Esophagus mucosa (tissue), 1 donor: ENCODE results near the gene B4GAT1. TPM values are rescaled to one million over a fixed set of nuclear protein-coding genes. Genes with fewer than 3 reads are reported as not detected.
"Not testable (repeated sequence)": the region's sequence is repeated elsewhere in the genome, so short reads cannot be mapped to it uniquely, and the experiment has no call there.

Experiments
- ATAC-seq: fragments of 200-7000 bp; cut with Tn5 transposase; one replicate; pipeline ENCODE4 v1.9.1; 2020
- total RNA-seq: library from RNA; stranded (reverse); gene quantifications from one replicate; pipeline ENCODE4 v1.2.4, GENCODE V29; 2023
- donor health status: DM: yes; HTN: yes; CAD: no.

B4GAT1 gene
- total RNA-seq, 1 donor from 2014 or later: 3.5 TPM

DNA sequence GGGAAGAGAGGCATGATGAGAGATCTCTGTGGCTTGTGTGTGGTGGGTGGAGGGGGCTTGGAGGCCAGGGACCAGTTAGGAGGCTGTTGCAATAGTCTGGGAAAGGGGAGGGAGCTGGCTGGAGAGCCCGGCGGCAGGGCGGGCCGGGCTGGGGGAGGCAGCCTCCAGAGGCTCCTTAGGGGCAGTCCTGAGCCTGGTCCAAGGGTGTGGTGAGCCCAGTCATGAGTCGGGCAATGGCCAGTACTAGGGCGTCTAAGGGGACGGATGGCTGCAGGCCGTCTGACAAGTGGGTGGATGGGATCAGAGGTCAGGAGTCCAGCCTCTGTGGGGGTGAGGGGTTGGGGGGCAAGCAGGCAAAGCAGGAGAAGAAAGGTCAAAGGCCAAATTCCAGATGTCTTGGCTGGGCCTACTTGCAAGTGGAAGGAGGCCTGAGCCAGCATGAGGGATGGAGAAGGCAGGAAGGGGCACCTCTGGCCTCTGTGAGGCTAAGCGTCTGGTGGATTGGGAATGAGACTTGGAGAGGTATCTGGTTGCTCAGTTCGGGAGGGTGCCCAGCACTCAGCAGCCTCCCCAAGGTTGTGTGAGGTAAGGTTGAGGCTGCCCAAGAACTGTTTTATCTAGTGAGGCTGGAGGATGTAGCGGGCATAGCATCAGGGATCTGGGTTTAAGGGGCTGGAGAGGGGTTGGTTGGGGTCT lies 24.5 kb downstream of the B4GAT1 start:
- ATAC-seq: no peak

DNA sequence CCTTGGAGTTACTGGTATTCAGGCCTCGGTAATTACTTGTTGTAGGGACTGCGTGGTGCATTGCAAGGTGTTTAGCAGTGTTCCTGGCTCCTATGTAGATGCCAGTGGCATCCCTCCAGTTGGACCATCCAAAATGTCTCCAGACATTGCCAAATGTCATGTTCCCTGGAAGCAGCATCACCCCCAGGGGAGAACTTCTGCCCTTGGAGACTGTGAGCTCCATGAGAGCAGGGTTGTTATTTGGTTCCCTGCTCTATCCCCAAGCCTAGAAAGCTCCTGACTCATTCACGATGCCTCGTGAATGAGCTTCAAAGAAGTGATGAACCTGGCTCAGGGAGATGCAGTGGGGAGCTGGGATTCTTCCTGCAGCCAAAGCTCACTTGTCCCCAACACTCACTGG lies 25.8 kb downstream of the B4GAT1 start:
- ATAC-seq: no peak

DNA sequence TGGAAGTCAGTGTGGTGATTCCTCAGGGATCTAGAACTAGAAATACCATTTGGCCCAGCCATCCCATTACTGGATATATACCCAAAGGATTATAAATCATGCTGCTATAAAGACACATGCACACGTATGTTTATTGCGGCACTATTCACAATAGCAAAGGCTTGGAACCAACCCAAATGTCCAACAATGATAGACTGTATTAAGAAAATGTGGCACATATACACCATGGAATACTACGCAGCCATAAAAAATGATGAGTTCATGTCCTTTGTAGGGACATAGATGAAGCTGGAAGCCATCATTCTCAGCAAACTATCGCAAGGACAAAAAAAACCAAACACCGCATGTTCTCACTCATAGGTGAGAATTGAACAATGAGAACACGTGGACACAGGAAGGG lies 26.7 kb downstream of the B4GAT1 start:
- ATAC-seq: not testable (repeated sequence)

DNA sequence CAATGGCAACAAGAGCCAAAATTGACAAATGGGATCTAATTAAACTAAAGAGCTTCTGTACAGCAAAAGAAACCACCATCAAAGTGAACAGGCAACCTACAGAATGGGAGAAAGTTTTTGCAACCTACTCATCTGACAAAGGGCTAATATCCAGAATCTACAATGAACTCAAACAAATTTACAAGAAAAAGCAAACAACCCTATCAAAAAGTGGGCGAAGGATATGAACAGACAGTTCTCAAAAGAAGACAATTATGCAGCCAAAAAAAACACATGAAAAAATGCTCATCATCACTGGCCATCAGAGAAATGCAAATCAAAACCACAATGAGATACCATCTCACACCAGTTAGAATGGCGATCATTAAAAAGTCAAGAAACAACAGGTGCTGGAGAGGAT lies 27.1 kb downstream of the B4GAT1 start:
- not testable (repeated sequence) for ATAC-seq

DNA sequence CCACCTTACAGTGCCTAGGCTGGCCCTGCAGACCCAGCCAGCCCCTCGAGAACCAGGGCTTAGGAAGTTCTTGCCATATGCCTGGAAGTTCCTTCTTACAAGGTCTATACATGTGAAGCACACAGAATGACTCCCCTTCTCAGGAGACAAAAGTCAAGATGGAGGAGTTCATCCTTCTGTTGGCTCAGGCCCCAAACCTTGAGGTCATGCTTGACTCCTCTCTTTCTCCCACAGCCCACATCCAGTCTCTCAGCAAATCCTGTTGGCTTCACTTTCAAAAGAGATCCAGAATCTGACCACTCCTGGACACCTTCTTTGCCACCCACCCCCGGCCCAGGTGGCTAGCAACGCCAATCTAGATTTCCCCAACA lies 28.8 kb downstream of the B4GAT1 start:
- ATAC-seq: no peak

DNA sequence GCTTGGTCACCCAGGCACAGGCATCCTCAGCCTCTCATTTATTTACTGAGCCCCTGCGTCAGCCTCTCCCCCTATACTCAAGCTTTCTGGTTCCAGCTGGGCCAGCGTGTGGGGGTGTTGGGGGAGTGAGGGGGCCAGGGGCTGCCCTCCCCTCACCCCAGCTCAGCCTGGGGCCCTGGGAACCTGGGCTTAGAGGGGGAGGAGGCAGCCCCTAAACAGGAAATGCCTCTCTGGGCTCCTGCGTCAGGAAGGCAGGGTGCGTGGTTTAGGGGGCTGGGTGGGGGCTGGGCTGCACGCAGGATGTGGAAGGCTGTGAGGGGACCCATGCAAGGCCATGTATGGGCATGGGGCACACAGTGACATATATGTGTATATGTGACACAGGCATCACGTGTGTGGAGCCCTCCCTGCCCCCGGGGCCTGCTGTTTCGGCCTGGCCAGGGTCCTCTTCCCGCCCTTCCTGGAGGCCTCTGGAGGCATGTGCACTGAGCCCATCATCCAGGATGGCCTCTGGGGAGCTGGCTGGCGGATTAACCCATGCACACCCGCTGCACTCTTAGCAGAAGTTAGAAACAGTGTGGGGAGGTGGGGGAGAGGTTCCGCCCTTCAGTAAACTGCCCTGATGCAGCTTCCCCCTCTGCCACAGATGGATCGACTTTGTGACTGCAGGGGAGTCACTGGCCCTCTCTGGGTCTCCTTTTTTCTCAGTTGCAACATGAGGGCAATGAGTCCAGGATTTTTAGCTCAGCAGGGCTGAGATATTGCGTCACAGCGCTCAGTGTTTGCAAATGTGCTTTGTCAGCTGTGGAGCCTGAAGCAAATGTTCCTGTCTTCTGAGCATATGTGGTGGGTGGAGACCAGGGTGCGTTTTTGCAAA lies 29.5 kb downstream of the B4GAT1 start:
- peak; percentile 47 for ATAC-seq

DNA sequence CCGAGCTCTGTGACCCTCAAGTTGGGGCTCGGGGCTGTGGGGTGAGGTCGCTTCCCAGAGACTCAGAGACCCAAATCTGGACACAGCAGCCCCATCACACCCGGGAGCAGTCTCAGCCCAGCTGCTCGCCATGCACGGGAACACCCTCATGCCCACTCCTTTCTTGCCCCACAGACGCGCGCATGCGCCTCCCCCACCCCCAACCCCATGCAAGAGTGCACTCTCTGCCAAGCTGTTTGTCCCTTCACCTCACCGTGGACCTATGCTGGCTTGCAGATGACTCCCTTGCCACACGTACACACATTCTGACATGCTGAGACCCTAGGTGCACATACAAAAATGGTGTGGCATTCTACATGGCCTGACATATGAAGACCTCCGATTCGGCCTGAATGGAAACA lies 30.1 kb downstream of the B4GAT1 start:
- ATAC-seq: no peak

DNA sequence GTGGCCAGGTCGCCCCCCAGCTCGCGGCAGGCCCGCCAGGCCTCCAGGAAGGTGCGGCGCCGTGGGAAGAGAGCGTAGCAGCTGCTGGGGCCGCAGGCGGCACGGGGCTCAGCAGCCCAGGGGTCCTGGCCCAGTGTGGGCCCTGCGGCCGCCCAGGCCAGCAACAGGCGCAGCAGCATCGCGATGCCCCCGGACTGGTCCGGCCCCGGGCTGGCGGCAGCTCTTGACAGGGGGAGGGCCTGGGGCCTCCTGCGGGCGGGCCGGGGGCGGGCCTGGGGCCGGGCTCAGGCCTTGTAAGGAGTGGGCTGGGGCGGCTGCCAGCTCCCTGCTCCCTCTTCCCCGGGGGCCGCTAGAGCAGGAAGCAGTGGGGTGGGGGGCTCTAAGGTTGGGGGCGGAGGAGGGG lies 30.6 kb downstream of the B4GAT1 start, which contains the start of gene CD248:
CD248 (minus strand) TSS at position 196 of the 403 bp plus-strand sequence; CDS start at position 179, 17 bp downstream.
- ATAC-seq: no peak

DNA sequence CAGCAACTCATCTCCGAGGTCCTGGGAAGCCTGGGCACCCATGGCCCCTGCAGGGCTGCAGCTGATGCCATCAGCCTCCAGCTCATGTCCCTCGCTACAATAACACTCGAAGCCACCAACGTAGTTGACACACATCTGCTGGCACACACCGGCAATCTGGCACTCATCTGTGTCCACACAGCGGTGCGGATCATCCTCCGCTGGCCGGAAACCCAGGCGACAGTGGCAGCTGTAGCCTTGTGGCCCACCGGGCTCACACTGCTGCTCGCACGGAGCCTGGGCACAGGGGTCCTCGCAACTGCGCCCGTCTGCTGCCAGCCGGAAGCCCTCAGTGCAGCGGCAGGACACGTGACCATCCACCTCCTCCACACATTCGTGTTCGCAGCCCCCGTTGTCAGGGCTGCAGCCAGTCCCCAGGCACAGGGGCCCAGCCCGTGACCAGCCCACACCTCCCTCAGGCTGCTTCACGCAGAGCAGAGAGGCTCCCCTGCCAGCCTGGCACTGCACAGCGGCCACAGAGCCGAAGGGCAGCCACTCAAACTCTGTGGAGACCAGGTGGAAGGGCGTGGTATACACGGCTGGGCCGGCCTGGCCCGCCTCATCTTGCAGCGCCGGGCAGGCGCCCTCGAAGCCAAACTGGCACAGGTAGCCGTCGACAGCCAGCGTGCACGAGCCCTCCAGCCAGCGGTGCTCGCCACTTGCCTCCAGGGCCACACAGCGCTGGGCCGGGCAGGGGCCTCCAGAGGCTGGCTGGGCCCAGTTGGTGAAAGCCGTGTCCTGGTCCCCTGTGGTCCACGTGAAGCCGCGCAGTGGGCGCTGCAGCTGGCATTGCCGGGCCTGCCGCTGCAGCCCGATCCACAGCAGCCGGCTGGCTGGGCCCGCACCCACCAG lies 31.3 kb downstream of the B4GAT1 start:
- no peak for ATAC-seq

DNA sequence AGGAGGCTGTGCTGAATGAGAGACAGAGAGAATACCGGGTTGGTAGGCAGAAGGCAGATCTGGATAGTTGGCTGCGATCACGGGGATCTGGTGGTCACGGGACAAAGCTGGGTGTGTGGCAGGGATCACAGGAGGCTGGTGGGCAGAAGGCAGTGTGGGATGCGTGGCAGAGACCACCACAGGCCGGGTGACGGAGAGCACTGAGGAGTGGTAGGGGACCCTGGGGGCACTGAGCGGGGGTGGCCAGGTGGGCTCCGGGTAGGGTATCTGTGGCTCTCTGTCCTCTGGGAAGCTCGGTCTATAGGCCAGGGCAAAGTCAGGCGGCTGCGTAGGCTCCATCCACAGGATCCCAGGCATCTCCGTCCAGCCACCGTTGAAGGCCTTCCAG lies 31.9 kb downstream of the B4GAT1 start:
- no peak for ATAC-seq

DNA sequence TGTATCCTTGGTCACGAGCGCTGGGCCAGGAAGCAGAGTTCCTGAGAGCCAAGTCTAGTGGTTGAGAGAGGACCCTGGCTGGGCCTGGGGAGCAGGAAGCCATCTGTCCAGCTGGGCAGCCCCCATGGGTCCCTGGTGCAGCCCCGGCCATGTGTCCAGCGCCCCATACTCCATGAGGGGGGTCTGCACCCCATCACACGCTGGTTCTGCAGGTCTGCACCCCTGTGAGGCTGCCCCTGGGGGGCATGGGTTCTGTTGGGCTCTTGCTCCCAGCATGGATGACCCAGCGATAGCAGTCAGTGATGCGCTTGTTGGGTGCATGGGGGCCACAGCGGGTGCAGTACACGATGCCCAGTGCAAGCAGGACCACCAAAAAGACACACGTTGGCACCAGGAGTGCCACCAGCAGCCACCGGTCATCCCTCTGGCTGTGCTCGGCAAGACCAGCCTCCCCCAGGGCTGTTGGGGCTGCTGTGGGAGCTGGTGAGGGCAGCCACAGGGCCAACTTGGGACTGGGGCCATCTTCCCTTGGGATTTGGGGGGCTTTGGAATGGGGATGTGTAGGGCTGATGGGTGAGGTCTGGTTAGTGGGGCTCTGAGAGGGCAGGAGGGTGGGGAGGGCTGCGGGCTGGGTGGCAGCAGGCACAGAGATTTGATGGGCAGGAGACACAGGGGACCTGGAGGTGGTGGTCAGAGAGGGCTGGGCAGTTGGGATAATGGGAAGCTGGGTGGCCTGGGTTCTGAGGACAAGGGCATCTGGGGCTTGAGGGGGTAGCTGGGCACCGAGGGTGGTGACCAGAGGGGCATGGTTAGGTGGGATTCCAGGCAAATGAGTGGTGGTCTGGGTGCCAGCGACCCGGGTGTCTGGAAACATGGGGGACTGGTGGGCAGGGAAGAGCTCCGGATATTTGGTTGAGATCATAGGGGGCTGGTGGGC lies 32.6 kb downstream of the B4GAT1 start:
- ATAC-seq: no peak

DNA sequence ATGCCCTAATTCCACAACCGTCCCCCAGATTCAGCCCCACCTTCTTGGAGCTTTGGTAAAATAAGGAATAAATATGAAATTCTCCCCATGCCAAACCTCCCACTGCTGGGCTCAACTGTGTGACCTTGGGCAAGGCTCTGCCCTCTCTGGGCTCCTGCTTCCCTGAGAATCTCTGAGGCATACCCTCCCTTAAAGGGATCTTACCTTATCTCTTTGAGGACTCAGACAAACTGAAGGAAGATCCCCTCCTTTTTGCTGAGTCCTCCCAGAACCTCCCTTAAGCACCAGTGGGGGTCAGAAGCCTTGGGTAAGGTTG lies 33.3 kb downstream of the B4GAT1 start:
- ATAC-seq: no peak

DNA sequence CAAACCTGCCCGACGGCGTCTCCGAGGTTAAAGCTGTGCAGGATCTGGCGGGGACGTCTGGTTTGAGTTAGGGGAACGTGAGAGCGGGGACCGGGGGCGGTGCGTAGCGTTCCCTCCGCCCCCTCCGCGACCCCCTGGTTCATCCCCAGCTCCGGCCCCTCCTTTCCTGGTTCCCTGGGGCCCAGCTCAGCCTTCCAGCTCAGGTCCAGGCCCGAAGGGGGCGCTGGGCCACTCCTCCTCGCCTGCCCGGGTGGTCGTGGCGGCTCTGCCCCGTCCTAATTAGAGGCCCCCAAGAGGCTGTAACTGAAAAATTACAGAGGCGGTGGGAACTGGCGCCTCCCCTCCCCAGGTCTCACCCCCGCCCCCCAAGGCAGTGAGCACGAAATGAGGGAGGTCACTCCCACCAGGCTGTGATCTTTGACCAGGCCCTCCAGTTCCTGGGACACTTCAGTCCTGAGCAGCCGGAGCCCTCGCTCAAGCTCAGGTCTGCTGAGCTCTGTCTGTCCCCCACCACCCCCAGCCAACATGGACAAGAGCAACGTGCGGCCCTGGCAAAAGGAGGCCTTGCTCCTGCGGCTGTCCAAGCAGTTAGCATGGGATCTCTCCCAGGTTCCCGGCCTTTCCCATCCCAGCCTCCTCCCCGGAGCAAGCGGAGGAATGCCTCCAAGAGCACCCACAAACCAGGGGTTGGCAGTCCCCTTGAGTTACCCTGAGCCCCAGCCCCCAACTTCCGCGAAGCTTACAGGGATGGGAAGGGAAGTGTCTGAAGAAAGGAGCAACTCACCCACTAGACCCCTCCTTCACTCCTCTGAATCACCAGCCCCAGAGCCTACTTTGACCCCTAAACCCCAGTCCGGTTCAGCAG lies 33.9 kb downstream of the B4GAT1 start:
- ATAC-seq: no peak

DNA sequence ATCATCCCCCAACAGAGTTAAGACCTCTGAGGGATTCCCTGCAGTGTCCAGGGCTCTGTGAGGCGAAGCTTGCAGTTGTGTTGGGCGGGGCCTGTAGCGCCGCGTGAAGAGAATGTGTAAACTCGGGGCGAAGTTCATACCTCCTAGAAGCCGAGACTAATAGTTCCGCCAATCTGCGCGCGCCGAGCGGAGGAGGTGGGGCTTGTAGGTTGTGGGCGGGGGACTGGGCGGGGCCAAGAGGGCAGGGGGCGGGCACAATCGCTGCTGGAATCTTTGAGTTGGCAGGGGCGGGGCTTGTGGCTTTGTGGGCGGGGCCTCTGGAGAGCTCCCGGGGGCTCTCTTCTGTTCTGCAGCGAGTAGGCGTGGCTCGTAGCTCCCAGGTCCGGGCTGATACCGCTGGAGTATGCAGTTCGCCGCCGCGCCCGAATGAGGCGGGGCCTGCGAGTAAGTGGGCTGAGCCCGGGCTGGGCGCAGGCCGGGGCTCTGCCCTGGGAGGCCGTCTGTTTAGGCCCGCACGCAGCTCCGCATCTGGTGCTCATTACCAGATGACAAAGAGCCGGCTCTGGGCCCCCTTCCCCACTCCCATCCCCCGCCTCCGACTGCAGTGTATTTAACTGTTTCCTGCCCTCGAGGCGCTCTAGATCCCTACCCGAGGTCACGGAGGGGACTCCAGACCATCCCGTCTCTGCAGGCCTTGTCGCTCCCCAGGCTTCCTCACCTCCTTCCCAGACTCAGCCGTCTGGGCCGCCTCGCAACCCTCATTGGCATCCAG lies 34.7 kb downstream of the B4GAT1 start:
- peak; percentile 87 for ATAC-seq

DNA sequence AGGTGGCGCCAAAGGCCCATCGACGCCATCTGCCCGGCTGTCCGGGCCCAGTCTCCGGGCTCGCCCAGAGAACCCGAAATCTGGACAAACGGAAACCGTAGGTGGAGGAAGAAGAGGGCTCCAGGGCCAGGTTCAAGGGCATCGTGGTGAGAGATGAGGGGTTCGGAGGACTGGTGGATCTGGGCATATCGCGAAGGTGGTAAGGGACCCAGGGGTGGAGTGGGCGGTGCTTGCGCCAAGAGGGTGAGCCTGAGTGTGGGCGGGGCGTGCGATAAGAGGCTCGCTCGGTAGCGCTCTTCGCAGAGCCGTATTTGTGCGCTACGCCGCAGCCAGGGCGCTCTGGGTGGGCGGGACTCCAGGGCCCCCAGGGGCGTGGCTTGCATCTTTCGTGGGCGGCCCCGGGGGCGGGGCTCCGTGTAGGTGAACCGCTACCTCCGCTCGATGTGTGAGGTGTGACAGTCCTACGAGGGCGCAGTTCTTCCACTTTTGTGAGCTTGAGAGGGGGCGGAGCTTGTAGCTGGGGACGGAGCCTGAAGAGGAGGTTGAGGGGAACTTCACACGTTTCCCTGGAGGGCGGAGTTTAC lies 35.4 kb downstream of the B4GAT1 start:
- ATAC-seq: peak; percentile 74

DNA sequence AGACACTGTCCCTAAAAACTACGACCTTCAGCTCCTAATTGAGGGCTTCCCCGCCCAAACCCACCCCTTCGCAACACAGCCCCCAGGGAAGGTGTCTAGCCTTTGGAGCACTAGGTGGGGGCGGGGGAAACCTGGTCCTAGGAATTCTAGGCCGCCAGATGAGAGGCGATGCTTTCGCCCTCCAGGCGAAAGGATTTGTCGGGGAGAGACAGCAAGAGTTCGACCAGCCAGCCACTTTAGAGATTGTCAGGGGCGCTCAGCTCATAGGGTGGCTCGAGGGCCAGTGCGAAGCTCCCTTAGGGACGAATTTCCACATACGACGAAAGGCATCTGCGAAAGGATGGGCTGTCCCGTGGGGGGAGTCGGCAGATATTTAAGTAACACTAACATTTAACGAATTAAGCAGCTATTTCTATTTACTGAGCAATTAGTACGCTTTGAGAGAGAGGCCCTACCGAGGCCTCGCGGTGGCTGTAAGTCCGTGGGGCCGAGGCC lies 35.9 kb downstream of the B4GAT1 start:
- ATAC-seq: no peak

DNA sequence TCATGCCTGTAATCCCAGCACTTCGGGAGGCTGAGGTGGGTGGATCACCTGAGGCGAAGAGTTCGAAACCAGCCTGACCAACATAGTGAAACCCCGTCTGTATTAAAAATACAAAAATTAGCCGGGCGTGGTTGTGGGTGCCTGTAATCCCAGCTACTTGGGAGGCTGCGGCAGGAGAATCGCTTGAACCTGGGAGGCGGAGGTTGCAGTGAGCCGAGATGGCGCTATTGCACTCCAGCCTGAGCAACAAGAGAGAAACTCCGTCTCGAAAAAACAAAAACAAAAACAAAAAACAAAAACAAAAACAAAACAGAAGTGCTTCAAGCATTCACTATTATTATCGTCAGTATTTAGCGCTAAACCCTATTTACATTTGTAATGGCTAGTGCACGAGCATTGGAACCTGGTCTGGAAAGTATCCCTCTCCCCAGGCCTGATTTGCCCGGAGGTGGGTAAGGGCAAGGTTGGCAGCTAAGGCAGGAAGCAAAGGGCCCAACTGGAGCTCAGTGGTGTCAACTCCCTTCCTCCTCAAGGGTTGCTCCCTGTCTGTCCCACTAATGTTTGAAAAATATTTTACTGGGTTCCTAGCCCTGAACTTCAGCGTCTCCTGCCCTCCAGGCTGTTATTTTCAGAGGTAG lies 36.5 kb downstream of the B4GAT1 start:
- not testable (repeated sequence) for ATAC-seq

DNA sequence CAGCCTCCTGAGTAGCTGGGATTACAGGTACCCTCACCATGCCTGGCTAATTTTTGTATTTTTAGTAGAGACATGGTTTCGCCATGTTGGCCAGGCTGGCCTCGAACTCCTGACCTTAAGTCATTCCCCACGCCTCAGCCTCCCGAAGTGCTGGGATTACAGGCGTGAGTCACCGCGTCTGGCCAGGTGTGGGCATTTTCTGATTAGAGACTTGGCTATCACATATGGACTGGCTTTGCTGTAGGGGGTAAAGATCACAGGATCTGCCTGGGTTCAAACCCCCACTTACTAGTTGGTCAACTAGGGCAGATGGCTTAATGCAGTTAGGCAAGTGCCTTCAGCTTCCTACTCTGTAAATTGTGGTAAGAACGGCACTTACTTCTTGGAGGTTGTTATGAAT lies 37.1 kb downstream of the B4GAT1 start:
- no peak for ATAC-seq

DNA sequence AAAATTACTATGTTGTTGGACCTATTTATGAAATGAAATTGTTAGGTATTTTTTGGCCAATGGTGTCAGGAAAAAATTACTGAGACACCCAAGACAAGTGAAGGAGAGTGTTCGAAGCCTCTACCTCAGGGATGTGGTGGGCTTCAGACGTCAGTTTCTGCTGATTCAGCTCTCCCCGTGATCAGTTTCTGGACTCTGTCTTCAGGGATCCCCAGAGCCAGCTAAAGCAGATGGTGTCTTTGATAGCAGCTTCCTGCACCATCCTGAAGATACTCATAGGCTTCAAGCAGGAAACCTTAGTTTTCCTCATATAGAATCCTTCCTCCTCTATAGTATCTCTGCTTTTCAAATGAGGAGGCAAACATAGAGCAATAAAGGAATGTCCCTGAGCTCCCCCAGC lies 38.0 kb downstream of the B4GAT1 start:
- ATAC-seq: no peak
